B cell (primary cell): ENCODE data around the gene TUT1. TPM values are rescaled to one million over a fixed set of nuclear protein-coding genes. Genes with fewer than 3 reads are reported as not detected.

Experiments
- ATAC-seq: fragments of 200-7000 bp; cut with Tn5 transposase; one replicate; pipeline ENCODE4 v1.10.0; 2021; ENCODE audit warnings: low read depth, mild to moderate bottlenecking, moderate number of reproducible peaks, moderate library complexity
- CTCF ChIA-PET: fragments of 350-600 bp; sonication (Branson Sonifier 250); formaldehyde crosslinking; loops from one replicate; lab custom pipeline; 2021; ENCODE audit warnings: antibody characterized with exemption, inconsistent platforms; lab: Charles Lee
- POLR2A ChIA-PET: fragments of 350-600 bp; sonication (Branson Sonifier 250); formaldehyde crosslinking; loops from one replicate; lab custom pipeline; 2021; ENCODE audit warnings: antibody characterized with exemption; lab: Charles Lee
- DNase-seq: peaks from one replicate; pipeline ENCODE4 v3.0.0; 2013
- H2AFZ ChIP-seq: 2 replicates; pipeline ENCODE4 v1.6.1; 2012; ENCODE audit warnings: mild to moderate bottlenecking, low read depth, low read length; ENCODE audit not compliant: insufficient read depth, poor library complexity, severe bottlenecking
- H3K27ac ChIP-seq, 2 donors: 1 replicate in 1 of 2; 2 replicates in 1 of 2; pipeline ENCODE4 v1.5.1; 2012 to 2013; ENCODE audit warnings: low read length in 2 of 2, mild to moderate bottlenecking in 2 of 2, moderate library complexity in 1 of 2
- H3K27me3 ChIP-seq, 4 experiments: fragments of 200-600 bp in 1 of 4; sonication (generic) in 1 of 4; replicated peaks in 1 of 4; 1 replicate in 2 of 4; 2 replicates in 2 of 4; pipeline versions ENCODE4 v1.6.1 to v1.7.0; 2013 to 2016; ENCODE audit warnings: low read length in 3 of 4, mild to moderate bottlenecking in 2 of 4, mixed read lengths in 1 of 4, moderate library complexity in 1 of 4; ENCODE audit not compliant: insufficient read depth in 4 of 4, control insufficient read depth in 3 of 4; ENCODE audit errors: control extremely low read depth in 1 of 4
- H3K36me3 ChIP-seq, 2 experiments: replicated peaks in 1 of 2; 1 replicate in 1 of 2; 2 replicates in 1 of 2; pipeline versions ENCODE4 v1.6.1 to v1.7.1; 2013; ENCODE audit warnings: low read length in 1 of 2; ENCODE audit not compliant: insufficient read depth in 2 of 2, control insufficient read depth in 1 of 2; ENCODE audit errors: control extremely low read depth in 1 of 2, extremely low read depth in 1 of 2
- H3K4me1 ChIP-seq, 2 donors: fragments of 200-600 bp in 1 of 2; sonication (generic) in 1 of 2; 1 replicate in 1 of 2; 2 replicates in 1 of 2; pipeline versions ENCODE4 v1.5.1 to v1.6.1; 2013 to 2017; ENCODE audit warnings: low read length in 2 of 2; ENCODE audit not compliant: control insufficient read depth in 2 of 2, insufficient read depth in 2 of 2
- H3K4me2 ChIP-seq: replicated peaks from 2 replicates; pipeline ENCODE3; 2012; ENCODE audit warnings: mild to moderate bottlenecking, low read depth, low read length; ENCODE audit not compliant: poor library complexity, severe bottlenecking
- H3K4me3 ChIP-seq, 5 experiments: fragments of 200-600 bp in 1 of 5; sonication (generic) in 1 of 5; 1 replicate in 3 of 5; 2 replicates in 2 of 5; pipeline versions ENCODE4 v1.5.1 to v1.7.0; 2011 to 2016; ENCODE audit warnings: low read length in 4 of 5, mild to moderate bottlenecking in 4 of 5, low read depth in 2 of 5, control low read depth in 1 of 5, moderate library complexity in 1 of 5; ENCODE audit not compliant: insufficient read depth in 1 of 5; ENCODE audit errors: control extremely low read depth in 1 of 5, extremely low read depth in 1 of 5
- H3K79me2 ChIP-seq: fragments of 200-600 bp; sonication (generic); one replicate; pipeline ENCODE4 v1.6.0; 2016; ENCODE audit warnings: low read length; ENCODE audit not compliant: control insufficient read depth, insufficient read depth
- H3K9ac ChIP-seq: fragments of 200-600 bp; sonication (generic); 2 replicates; pipeline ENCODE4 v1.6.1; 2017; ENCODE audit warnings: mild to moderate bottlenecking, low read length, moderate library complexity
- H3K9me3 ChIP-seq, 3 donors: one replicate each; pipeline versions ENCODE4 v1.6.1 to v1.7.1; 2013; ENCODE audit warnings: low read length in 2 of 3; ENCODE audit not compliant: control insufficient read depth in 2 of 3, insufficient read depth in 1 of 3; ENCODE audit errors: control extremely low read depth in 1 of 3
- H4K20me1 ChIP-seq: 2 replicates; pipeline ENCODE4 v1.6.0; 2012; ENCODE audit warnings: mild to moderate bottlenecking, low read length; ENCODE audit not compliant: insufficient read depth, control insufficient read depth, poor library complexity, severe bottlenecking
- H3K27ac Mint-ChIP-seq: one replicate; pipeline ENCODE4 v1.8.0; 2021; ENCODE audit warnings: mixed read lengths
- H3K27me3 Mint-ChIP-seq: one replicate; pipeline ENCODE4 v1.8.0; 2021; ENCODE audit warnings: mixed read lengths
- H3K4me1 Mint-ChIP-seq: one replicate; pipeline ENCODE4 v1.8.0; 2021; ENCODE audit warnings: mixed read lengths
- H3K4me3 Mint-ChIP-seq: one replicate; pipeline ENCODE4 v1.8.0; 2021; ENCODE audit warnings: mixed read lengths
- H3K9me3 Mint-ChIP-seq: one replicate; pipeline ENCODE4 v1.8.0; 2022; ENCODE audit warnings: mixed read lengths; ENCODE audit not compliant: insufficient read depth
- CTCF ChIP-seq: fragments of 200-600 bp; IDR thresholded peaks from one replicate; pipeline ENCODE4 v1.8.0; 2022; ENCODE audit warnings: antibody characterized with exemption, mild to moderate bottlenecking
- EZH2 ChIP-seq: IDR thresholded peaks from 2 replicates; pipeline ENCODE4 v1.6.1; 2012; ENCODE audit warnings: borderline replicate concordance, low read depth, mild to moderate bottlenecking, moderate library complexity, low read length; ENCODE audit not compliant: insufficient read depth, poor library complexity, severe bottlenecking
- WGBS: methylation state at CpG from one replicate; pipeline ENCODE4 v1.1.5; 2013; ENCODE audit warnings: missing lambda C conversion rate; ENCODE audit not compliant: insufficient coverage; 5-methylcytosine and 5-hydroxymethylcytosine counted together
- intact Hi-C: fragments of 100-400 bp; cut with micrococcal nuclease; formaldehyde crosslinking; loops from one replicate; pipeline ENCODE4 v1.10.0; 2022
- polyA plus RNA-seq: library from polyadenylated mRNA; depleted of rRNA; stranded (reverse); fragments of >200 nt; gene quantifications from 2 replicates; pipeline ENCODE4 v1.2.3, GENCODE V29; 2012
- total RNA-seq, 2 donors: library from RNA; stranded (reverse); fragments of 120-200 nt in 1 of 2; gene quantifications; 1 replicate in 1 of 2; 2 replicates in 1 of 2; pipeline versions ENCODE4 v1.2.3 to v1.2.4, GENCODE V29; 2013 to 2022

Gene TUT1
- total and polyA plus RNA-seq, 2 donors (not counting 1 experiment from before 2014, with no cell fraction given) = 31.1 to 47.7 TPM

- H3K36me3 ChIP-seq = peaks cover 0 to 13% of the 10 kb centered on the region in 2 experiments
- peaks cover 90% of the 10 kb centered on the region for H4K20me1 ChIP-seq
- H3K27me3 ChIP-seq = no peaks in the 10 kb centered on the region
- H3K9me3 Mint-ChIP-seq = no peaks in the 10 kb centered on the region
- TF ChIP-seq CTCF (no peak), EZH2 (no peak)
- H3K27ac Mint-ChIP-seq = peak overlapping the region; percentile 97
- intact Hi-C loops = loop anchor here (1.0 to 5.0 kb wide), 6 partner anchors 10 to 117 kb away; partner anchors contain the start of gene TUT1
- peak overlapping the region; percentile 97 for H3K4me3 Mint-ChIP-seq
- DNase-seq = peak; percentile 78
- peaks cover 61 to 78% of the 10 kb centered on the region in 2 donors for H3K4me1 ChIP-seq
- peak overlapping the region; percentile 58 for H3K9ac ChIP-seq
- H3K79me2 ChIP-seq = peaks cover 91% of the 10 kb centered on the region
- H3K9me3 ChIP-seq = no peaks in the 10 kb centered on the region
- peaks cover 79% of the 10 kb centered on the region for H3K4me1 Mint-ChIP-seq
- WGBS = 30% methylated on average over 13 of the region's 16 CpGs
- peak; percentile 44 for ATAC-seq
- peak overlapping the region; percentile 70 to 94 for H3K27ac ChIP-seq
- H3K27me3 Mint-ChIP-seq = no peaks in the 10 kb centered on the region
- ChIA-PET CTCF (interaction anchor here (1.1 to 11.1 kb wide), 9 partner anchors 15 to 146 kb away, joined by 3 to 376 read pairs (median 11); partner anchors contain the start of genes EML3, ROM1 and TUT1), POLR2A (interaction anchor here (1.1 to 7.3 kb wide), 3 partner anchors 15 to 116 kb away, joined by 3 to 119 read pairs (median 13); partner anchors contain the start of gene MTA2)
- H3K4me2 ChIP-seq = peak overlapping the region; percentile 97
- H3K4me3 ChIP-seq = peak overlapping the region in 4 of 5 experiments; percentile 38 to 99 (median 67)
- H2AFZ ChIP-seq = peak overlapping the region; percentile 12
Observed at GRCh38 chr11:62540804-62541701, 50.3 kb downstream of the TUT1 start.
